ENCODE measurements around the gene IL17C. TPM values are rescaled to one million over a fixed set of nuclear protein-coding genes. Genes with fewer than 3 reads are reported as not detected.

IL17C gene
- total RNA-seq, 2 experiments from 2014 or later, result 0.86 TPM; not detected in 1

DNA sequence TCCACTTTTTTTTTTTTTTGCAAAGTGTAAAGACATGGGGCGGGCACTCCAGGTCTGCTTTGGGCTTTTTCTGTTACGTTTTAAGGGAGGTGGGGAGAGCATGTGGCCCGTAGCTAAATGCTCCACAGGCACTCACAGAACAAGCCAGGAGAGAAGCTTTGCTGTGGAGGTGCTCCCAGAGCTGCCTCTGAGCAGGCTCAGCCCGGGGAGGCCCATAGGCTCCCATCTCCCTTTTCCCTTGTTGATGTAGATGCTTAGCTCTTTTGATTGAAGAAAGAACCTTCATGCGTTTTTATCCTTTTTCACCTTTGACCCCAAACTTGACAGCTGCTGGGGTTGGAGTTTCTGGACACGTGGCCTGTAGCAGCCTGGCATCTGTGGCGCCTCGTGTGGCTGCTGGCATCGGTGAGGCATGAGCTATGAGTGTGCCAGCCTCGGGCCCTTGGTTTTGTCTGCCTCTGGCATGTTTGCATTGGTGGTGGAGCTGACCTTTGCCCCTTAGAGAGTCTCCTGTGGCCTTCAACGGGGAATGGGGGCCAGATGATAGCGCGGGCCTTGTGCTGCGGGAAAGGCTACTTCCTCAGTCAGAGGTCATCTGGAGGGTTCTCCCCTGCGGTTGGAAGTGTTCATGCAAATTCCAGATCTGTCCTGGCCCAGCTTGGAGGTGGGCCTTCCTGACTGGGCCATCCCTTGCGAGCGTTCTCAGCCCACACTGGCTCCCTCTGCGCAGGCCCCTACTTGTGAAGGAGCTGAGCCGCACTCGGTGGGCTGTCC, 20.0 kb upstream of the IL17C start:
- Histone ChIP-seq H3K27ac (ENCODE audit: low read depth, low read length, poor library complexity, severe bottlenecking) (no peak overlapping the region), H3K4me3 (ENCODE audit: low read depth, low read length, poor library complexity, severe bottlenecking) (no peak overlapping the region), H2AFZ (ENCODE audit: low read length) (no peak overlapping the region), H3K4me2 (ENCODE audit: low read length) (no peak overlapping the region), H3K9me3 (ENCODE audit: low read length) (no peaks in the 10 kb centered on the region), H3K4me1 (ENCODE audit: insufficient read depth, low read length, poor library complexity, severe bottlenecking) (no peaks in the 10 kb centered on the region), H3K79me2 (ENCODE audit: insufficient read depth, low read depth, low read length) (no peaks in the 10 kb centered on the region), H4K20me1 (ENCODE audit: insufficient read depth, low read length) (no peaks in the 10 kb centered on the region), H3K9me2 (ENCODE audit: insufficient read depth, low read length) (no peaks in the 10 kb centered on the region), H3K36me3 (ENCODE audit: insufficient read depth, low read length) (peaks cover 75% of the 10 kb centered on the region)
- BruUV-seq (replicated peaks), result no TSS peak
- no peak for DNase-seq (ENCODE audit: low spot score)
- intact Hi-C loops (cut with micrococcal nuclease; ENCODE audit: unreplicated experiment), result no loop called here
- ChIA-PET POLR2A (no interaction called here), CTCF (ENCODE audit: unreplicated experiment) (no interaction called here)
- no peak for TF ChIP-seq EZH2phosphoT487 (IDR thresholded peaks at IDR 0.05; ENCODE audit: borderline replicate concordance, low read depth, low read length)
- TF ChIP-seq, protein P1, sequence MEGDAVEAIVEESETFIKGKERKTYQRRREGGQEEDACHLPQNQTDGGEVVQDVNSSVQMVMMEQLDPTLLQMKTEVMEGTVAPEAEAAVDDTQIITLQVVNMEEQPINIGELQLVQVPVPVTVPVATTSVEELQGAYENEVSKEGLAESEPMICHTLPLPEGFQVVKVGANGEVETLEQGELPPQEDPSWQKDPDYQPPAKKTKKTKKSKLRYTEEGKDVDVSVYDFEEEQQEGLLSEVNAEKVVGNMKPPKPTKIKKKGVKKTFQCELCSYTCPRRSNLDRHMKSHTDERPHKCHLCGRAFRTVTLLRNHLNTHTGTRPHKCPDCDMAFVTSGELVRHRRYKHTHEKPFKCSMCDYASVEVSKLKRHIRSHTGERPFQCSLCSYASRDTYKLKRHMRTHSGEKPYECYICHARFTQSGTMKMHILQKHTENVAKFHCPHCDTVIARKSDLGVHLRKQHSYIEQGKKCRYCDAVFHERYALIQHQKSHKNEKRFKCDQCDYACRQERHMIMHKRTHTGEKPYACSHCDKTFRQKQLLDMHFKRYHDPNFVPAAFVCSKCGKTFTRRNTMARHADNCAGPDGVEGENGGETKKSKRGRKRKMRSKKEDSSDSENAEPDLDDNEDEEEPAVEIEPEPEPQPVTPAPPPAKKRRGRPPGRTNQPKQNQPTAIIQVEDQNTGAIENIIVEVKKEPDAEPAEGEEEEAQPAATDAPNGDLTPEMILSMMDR (conservative IDR thresholded peaks at IDR 0.05; ENCODE audit: low read length), result no peak

DNA sequence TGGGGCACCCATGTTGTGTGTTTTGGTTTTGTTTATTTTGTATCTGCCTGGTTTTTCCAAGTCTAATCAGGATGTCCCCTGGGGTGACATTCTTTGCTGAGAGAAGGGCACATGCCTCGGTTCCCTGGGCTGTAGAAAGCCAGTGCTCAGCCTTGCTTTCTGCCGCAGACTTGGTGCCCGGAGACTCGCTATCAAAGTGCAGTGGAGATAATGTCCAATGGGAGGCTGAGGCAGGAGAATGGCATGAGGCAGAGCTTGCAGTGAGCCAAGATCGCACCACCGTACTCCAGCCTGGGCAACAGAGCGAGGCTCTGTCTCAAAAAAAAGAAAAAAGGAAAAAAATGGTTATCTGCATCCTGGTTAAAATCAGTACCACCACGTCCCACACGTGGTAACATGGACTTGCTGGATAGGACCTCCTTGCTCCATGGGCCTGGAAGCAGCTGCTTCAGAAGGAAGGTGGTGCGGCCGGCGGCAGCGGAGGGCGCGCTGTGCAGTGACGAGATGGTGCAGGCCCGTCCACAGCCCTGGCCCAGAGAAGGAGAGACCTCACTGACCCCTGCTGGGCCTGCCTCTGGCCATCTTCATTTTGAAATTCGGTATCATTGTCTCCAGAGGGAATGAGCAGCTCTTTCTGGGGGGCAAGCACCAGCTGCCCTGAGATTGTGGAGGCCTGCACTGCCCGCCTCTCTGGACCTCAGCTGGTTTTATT, 19.3 kb upstream of the IL17C start:
- H3K9me3 ChIP-seq (ENCODE audit: low read length), result no peaks in the 10 kb centered on the region
- no peak overlapping the region for H3K4me2 ChIP-seq (ENCODE audit: low read length)
- POLR2A ChIA-PET, result no interaction called here
- H2AFZ ChIP-seq (ENCODE audit: low read length), result no peak overlapping the region
- CTCF ChIA-PET (ENCODE audit: unreplicated experiment), result no interaction called here
- TF ChIP-seq, protein P1 (conservative IDR thresholded peaks at IDR 0.05; ENCODE audit: low read length), result no peak
- no peak for TF ChIP-seq EZH2phosphoT487 (IDR thresholded peaks at IDR 0.05; ENCODE audit: borderline replicate concordance, low read depth, low read length)
- no peaks in the 10 kb centered on the region for H3K79me2 ChIP-seq (ENCODE audit: insufficient read depth, low read depth, low read length)
- DNase-seq (ENCODE audit: low spot score), result no peak
- H3K4me3 ChIP-seq (ENCODE audit: low read depth, low read length, poor library complexity, severe bottlenecking), result no peak overlapping the region
- intact Hi-C loops (cut with micrococcal nuclease; ENCODE audit: unreplicated experiment), result no loop called here
- no peak overlapping the region for H3K27ac ChIP-seq (ENCODE audit: low read depth, low read length, poor library complexity, severe bottlenecking)
- H3K36me3 ChIP-seq (ENCODE audit: insufficient read depth, low read length), result peaks cover 75% of the 10 kb centered on the region
- H3K4me1 ChIP-seq (ENCODE audit: insufficient read depth, low read length, poor library complexity, severe bottlenecking), result no peaks in the 10 kb centered on the region
- no TSS peak for BruUV-seq (replicated peaks)
- no peaks in the 10 kb centered on the region for H3K9me2 ChIP-seq (ENCODE audit: insufficient read depth, low read length)
- no peaks in the 10 kb centered on the region for H4K20me1 ChIP-seq (ENCODE audit: insufficient read depth, low read length)
